GM10847 (cell line): Measurements from ENCODE around the gene GNB1L.

Source experiments
- POLR2A ChIP-seq: IDR thresholded peaks from 2 replicates; pipeline ENCODE4 v1.6.1; 2011; ENCODE audit not compliant: insufficient read length; ENCODE audit errors: extremely low read depth

The GNB1L gene

DNA sequence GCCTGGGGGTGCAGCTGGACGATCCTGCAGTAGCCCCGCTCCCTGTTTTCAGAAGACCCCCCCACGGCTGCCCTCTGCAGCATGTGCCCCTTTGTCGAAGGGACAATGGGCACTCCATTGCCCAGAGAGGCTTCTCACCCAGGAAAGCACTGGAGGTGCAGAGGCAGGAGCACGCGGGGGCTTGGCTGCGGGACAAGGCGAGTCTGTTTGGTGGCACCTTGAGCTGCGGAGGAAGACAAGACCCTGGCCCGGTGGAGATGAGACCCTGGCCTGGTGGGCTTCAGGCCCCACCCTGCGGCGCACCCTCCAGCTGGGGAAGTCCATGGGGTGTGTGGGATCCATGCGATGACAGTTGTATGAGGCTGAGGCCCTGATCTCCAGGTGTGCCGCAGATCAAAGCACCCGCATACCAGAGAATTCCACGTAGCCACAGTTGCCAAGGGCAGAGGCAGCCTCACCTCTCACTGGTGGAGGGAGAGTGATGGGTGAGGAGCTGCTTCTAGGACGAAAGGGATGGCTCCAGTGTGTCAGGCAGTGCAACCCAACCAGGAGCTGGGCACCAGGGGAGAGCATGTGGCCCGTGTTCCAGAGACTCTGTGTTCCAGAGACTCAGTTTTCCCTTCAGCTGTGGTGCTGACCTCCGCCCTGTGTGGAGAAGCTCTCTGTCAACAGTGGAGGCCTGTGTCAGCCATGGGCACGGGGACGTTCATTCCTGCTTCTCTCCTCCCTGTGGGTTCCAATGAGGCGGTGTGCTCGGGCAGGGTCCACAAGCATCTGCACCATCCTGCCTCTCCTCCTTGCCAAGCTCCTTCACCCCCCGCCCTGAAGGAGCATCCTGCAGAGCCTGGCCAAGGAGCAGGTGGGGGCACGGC lies 84.1 kb downstream of the GNB1L start:
- no peak for TF ChIP-seq POLR2A

DNA sequence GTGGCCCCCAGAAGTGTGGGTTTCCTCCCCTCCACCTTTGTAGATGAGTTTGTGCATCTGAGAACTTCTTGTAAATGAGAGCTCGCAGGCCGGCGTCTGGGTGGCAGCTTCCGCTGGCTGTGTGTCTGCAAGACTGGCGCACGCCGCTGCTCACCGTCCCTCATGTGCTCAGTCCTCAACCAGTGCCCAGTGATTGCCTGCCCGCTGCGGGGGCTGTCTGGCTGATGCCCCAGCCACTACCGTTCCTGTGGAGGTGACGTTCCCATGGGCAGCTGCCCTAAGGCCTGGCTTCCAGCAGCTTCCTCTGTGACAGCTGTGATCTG lies 85.3 kb downstream of the GNB1L start:
- TF ChIP-seq POLR2A, result no peak

- no peak for TF ChIP-seq POLR2A
Observed at GRCh38 chr22:19767427-19768341, 87.0 kb downstream of the GNB1L start.

- TF ChIP-seq POLR2A, result no peak
Observed at GRCh38 chr22:19766511-19767426, 87.9 kb downstream of the GNB1L start.

DNA sequence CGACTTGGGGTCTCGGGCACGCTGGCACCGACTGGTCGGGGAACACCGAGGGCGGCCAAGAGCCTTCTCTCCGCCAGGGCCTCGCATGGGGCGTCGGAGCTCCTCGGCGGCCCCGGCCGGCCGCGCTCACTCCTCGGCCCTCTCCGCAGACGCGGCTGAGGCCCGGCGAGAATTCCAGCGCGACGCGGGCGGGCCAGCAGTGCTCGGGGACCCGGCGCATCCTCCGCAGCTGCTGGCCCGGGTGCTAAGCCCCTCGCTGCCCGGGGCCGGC lies 88.5 kb downstream of the GNB1L start:
- TF ChIP-seq POLR2A, result no peak

DNA sequence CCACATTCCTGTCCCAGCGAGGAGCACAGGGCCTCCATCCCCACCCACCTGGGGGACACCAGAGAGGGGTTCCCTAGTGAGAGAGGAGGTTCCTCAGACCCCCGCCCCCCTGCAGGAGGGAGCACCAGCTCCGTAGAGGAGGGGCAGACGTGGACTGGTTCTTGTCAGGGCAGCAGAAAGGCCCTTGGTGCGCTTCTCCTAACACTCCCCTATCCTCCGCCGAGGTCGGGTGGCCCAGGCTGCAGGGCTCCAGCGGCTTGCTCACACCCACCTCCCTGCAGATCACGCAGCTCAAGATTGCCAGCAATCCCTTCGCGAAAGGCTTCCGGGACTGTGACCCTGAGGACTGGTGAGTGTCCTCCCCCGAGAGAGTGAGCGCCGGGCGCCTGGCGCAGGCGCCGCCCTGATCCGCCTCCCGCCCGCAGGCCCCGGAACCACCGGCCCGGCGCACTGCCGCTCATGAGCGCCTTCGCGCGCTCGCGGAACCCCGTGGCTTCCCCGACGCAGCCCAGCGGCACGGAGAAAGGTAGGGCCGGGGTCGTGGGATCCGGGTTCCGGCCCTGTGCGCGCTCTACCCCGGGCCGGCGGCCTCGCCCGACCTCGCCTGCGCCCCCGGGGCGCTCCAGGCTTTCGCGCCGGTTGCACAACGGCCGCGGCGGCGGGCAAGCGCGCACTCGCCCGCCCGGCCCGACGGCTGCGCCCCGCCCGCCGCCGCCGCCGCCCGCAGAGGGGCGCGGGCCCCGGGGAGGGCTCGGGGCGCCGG lies 89.0 kb downstream of the GNB1L start:
- TF ChIP-seq POLR2A, result no peak

DNA sequence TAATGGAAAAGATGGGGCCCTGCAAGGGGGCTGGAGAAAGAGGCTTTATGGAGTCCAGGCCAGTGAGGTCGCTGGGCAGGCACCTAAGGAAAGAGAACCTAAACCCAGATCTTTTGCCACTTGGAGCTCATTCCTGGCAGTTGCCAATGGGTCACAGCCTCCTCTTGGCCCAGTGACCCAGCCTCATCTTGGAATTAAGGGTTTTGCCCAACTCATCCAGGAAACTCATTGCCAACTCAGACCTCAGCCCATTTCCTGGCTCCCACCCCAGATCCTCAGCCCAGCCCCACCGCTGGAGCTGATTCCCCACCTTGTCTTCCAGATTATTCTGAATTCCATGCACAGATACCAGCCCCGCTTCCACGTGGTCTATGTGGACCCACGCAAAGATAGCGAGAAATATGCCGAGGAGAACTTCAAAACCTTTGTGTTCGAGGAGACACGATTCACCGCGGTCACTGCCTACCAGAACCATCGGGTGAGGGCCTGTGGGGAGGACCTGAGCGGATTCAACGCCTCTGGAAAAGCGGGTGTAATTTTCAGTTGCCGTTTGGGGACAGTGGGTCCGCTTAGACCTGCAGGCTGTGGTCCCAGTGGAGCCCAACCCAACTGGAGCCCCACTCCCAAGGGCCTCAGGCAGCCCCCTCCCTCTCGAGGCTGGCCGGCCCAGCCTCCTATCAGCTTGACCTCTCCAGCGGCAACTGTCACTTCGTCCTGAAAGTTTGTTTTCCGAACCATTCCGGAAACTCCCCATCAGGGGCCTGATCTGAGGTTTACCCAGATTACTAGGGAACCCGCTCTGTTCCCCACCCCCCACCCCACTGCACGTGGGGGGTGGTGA lies 89.8 kb downstream of the GNB1L start:
- no peak for TF ChIP-seq POLR2A

- no peak for TF ChIP-seq POLR2A
Observed at GRCh38 chr22:19764299-19764593, 90.4 kb downstream of the GNB1L start.

DNA sequence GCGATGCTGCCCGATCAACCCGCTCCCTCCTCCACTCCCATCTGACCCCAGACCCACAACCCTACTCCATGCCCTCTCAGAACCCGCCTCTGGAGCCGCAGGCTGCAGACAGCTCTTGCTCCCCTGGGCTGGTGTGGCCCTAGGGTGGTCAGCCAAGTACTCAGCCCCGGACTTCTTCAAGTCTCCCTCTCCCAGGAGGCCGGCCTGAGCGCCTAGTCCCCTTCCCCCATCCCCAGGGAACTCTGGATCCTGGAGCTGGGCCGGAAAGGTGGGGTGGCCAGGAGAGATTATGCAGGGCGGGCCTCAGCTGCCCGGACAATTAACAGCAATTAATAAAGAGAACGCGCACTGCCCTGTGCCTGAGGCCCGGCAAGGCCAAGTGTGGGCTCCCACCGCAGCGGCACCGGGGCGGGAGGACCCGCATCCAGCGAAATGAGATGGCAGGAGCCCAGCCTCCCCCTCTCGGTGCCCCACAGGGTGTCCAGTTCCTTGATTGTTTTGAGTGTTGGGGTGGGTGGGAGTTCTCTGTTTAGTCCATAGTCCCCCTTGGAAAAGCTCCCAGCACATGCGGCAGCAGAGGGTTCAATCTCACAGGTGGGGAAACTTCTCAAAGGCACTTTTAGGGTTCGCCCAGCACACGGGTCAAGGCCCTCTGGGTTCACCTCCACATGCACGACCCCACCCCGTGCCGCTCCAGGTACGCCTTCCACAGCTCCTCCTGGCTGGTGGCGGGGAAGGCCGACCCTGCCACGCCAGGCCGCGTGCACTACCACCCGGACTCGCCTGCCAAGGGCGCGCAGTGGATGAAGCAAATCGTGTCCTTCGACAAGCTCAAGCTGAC lies 91.0 kb downstream of the GNB1L start:
- TF ChIP-seq POLR2A, result no peak

DNA sequence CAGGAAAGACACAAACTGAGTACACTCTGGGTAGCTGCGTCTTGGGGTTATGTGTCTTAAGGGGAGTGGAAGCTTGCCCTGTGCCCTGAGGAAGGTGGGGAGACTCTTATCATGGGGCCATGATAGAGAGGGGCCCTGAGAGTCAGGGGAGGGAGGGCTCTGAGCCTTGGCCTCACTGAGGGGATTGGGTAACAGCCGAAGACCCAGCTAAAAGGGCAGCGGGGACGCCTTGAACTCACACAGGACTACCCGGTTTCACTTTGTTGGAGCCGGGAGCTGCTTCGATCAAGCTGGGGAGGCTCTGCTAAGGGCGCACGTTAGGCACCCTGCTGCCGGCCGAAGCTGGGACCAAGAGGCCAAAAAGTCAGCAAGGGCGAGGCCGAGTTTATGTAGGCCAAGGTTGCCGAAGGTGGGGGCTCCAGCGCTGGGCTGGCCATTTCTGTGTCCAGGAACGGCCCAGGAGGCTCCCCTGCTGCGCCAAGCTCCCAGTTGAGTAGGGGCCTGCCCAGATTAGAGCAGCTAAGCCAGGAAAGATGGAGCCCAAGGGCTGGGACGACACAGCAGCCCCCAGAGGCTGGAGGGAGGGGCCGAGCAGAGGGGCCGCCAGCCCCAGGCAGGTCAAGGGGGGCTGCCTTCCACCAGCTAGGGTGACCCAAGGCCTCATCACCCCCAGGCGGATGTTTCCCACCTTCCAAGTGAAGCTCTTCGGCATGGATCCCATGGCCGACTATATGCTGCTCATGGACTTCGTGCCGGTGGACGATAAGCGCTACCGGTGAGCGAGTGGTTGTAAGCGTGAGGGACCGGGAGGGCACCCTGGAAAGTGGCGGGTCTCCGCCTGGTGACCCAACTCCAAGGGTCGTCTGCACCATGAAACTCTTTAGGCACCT lies 91.9 kb downstream of the GNB1L start:
- TF ChIP-seq POLR2A, result no peak

GRCh38 chr22:19761725-19762567 lies 92.7 kb downstream of the GNB1L start:
- no peak for TF ChIP-seq POLR2A

- no peak for TF ChIP-seq POLR2A
Observed at GRCh38 chr22:19760951-19761724, 93.5 kb downstream of the GNB1L start.
